K562 (cell line): ENCODE measurements around the gene SKIDA1. TPM values are rescaled to one million over a fixed set of nuclear protein-coding genes. Genes with fewer than 3 reads are reported as not detected.

Experiments used
- BCOR ChIP-seq: fragments of 450-650 bp; IDR thresholded peaks from 2 replicates; pipeline ENCODE4 v1.6.1; 2016
- CHAMP1 ChIP-seq: fragments of 450-650 bp; IDR thresholded peaks from 2 replicates; pipeline ENCODE4 v1.6.1; 2016; ENCODE audit warnings: mild to moderate bottlenecking
- COPS2 ChIP-seq: fragments of 450-650 bp; conservative IDR thresholded peaks from 2 replicates; pipeline ENCODE4 v1.6.1; 2016; ENCODE audit warnings: mild to moderate bottlenecking, moderate library complexity
- CTCFL ChIP-seq: IDR thresholded peaks from 2 replicates; pipeline ENCODE4 v1.6.1; 2011; ENCODE audit warnings: borderline replicate concordance, low read depth, mild to moderate bottlenecking, moderate library complexity, low read length; ENCODE audit not compliant: insufficient read depth, poor library complexity, severe bottlenecking
- FIP1L1 ChIP-seq: fragments of 200-400 bp; formaldehyde crosslinking; IDR thresholded peaks from 2 replicates; pipeline ENCODE4 v1.6.1; 2018; ENCODE audit warnings: mild to moderate bottlenecking, low read depth, low read length; ENCODE audit not compliant: poor library complexity, severe bottlenecking
- FOXA1 ChIP-seq: fragments of 450-650 bp; IDR thresholded peaks from 2 replicates; pipeline ENCODE4 v1.6.1; 2016; ENCODE audit warnings: mild to moderate bottlenecking, borderline replicate concordance
- GABPB2 ChIP-seq: fragments of 250-450 bp; sonication (Bioruptor Pico); conservative IDR thresholded peaks from 2 replicates; pipeline ENCODE4 v1.5.1; 2021; ENCODE audit warnings: mild to moderate bottlenecking
- GATA2 ChIP-seq: sonication (generic); formaldehyde crosslinking; IDR thresholded peaks from 2 replicates; pipeline ENCODE4 v1.4.0; 2020; ENCODE audit warnings: mild to moderate bottlenecking, missing genetic modification reagents
- JUN ChIP-seq, 2 experiments: sonication (generic) in 1 of 2; formaldehyde crosslinking in 1 of 2; IDR thresholded peaks; 2 replicates each; pipeline versions ENCODE4 v1.6.1 to v1.8.0; 2012 to 2022; ENCODE audit warnings: borderline replicate concordance in 2 of 2, mild to moderate bottlenecking in 2 of 2, improper control_type of control experiment in 1 of 2, low read depth in 1 of 2, low read length in 1 of 2, missing genetic modification reagents in 1 of 2
- KAT2B ChIP-seq: IDR thresholded peaks from one replicate; pipeline ENCODE4 v1.6.1; 2012; ENCODE audit warnings: low read depth, mild to moderate bottlenecking, control low read depth, inconsistent platforms, low read length, moderate library complexity
- KLF1 ChIP-seq: fragments of 450-650 bp; IDR thresholded peaks from 2 replicates; pipeline ENCODE4 v1.6.1; 2016; ENCODE audit warnings: missing genetic modification characterization, missing compliant biosample characterization
- KLF16 ChIP-seq: IDR thresholded peaks from 2 replicates; pipeline ENCODE4 v1.6.1; 2016; ENCODE audit warnings: antibody characterized with exemption
- MTA1 ChIP-seq: fragments of 450-650 bp; IDR thresholded peaks from 2 replicates; pipeline ENCODE4 v1.6.1; 2017; ENCODE audit warnings: borderline replicate concordance
- SMAD4 ChIP-seq: fragments of 250-450 bp; sonication (Bioruptor Pico); conservative IDR thresholded peaks from 2 replicates; pipeline ENCODE4 v1.8.0; 2021; ENCODE audit warnings: inconsistent platforms, mild to moderate bottlenecking, moderate library complexity
- ZC3H8 ChIP-seq: fragments of 450-650 bp; IDR thresholded peaks from 2 replicates; pipeline ENCODE4 v1.6.1; 2017
- ZNF133 ChIP-seq: fragments of 250-450 bp; sonication (Bioruptor Pico); IDR thresholded peaks from 2 replicates; pipeline ENCODE4 v1.4.0; 2020; ENCODE audit warnings: mild to moderate bottlenecking
- ZNF165 ChIP-seq: fragments of 250-450 bp; sonication (Bioruptor Pico); IDR thresholded peaks from 2 replicates; pipeline ENCODE4 v1.4.0; 2020; ENCODE audit warnings: borderline replicate concordance
- ZNF174 ChIP-seq: fragments of 250-450 bp; sonication (Bioruptor Pico); IDR thresholded peaks from 2 replicates; pipeline ENCODE4 v1.4.0; 2020; ENCODE audit warnings: mild to moderate bottlenecking
- ZNF311 ChIP-seq: fragments of 250-450 bp; sonication (Bioruptor Pico); IDR thresholded peaks from 2 replicates; pipeline ENCODE4 v1.4.0; 2020; ENCODE audit warnings: mild to moderate bottlenecking, moderate library complexity
- ZNF398 ChIP-seq: fragments of 250-450 bp; sonication (Bioruptor Pico); IDR thresholded peaks from 2 replicates; pipeline ENCODE4 v1.8.0; 2021; ENCODE audit warnings: moderate library complexity, mild to moderate bottlenecking, inconsistent platforms
- ZNF668 ChIP-seq: fragments of 250-450 bp; sonication (Bioruptor Pico); IDR thresholded peaks from 2 replicates; pipeline ENCODE4 v1.8.0; 2022; ENCODE audit warnings: mild to moderate bottlenecking, inconsistent platforms
- ZNF695 ChIP-seq: fragments of 450-650 bp; formaldehyde crosslinking; IDR thresholded peaks from 2 replicates; pipeline ENCODE4 v1.4.0; 2020; ENCODE audit warnings: mild to moderate bottlenecking, moderate library complexity
- ZNF699 ChIP-seq: fragments of 250-450 bp; sonication (Bioruptor Pico); IDR thresholded peaks from 2 replicates; pipeline ENCODE4 v1.8.0; 2021; ENCODE audit warnings: mild to moderate bottlenecking, moderate library complexity; ENCODE audit not compliant: insufficient replicate concordance
- polyA plus RNA-seq, 8 experiments: library from polyadenylated mRNA; depleted of rRNA in 4 of 8; stranded (reverse) in 5 of 8; unstranded in 3 of 8; fragments of >200 nt; fragmentation: Nextera tagmentation in 2 of 8; fragmentation: Illumina TruSeq in 1 of 8; extraction: Ambion mirVana in 2 of 8; extraction: Trizol in 1 of 8; gene quantifications; 2 replicates each; pipeline versions ENCODE4 v1.2.1 to v1.2.3, GENCODE V29; 2011 to 2014; ENCODE audit warnings: inconsistent platforms in 1 of 8, missing spikeins in 1 of 8
- total RNA-seq, 7 experiments: library from RNA; depleted of rRNA in 6 of 7; stranded (reverse); fragments of >200 nt in 6 of 7; fragmentation: Illumina TruSeq in 2 of 7; extraction: Trizol in 2 of 7; gene quantifications; 2 replicates each; pipeline versions ENCODE4 v1.2.1 to v1.2.3, GENCODE V29; 2011 to 2021; ENCODE audit warnings: low replicate concordance in 1 of 7

The SKIDA1 gene
- total and polyA plus RNA-seq, 9 of the 15 experiments (the other 6 are each of a cell fraction or from before 2014, with no cell fraction given): 0.05 to 1.1 (median 0.42) TPM

- TF ChIP-seq JUN (IDR thresholded peaks at IDR 0.05; ENCODE audit: borderline replicate concordance, low read depth, low read length) (peak; percentile 12; the same call in 1 of the 2 replicates), JUN (CRISPR knock-in tag; IDR thresholded peaks at IDR 0.05; ENCODE audit: borderline replicate concordance) (no peak), ZNF133 (CRISPR knock-in tag) (no peak), ZNF165 (no peak), ZC3H8 (no peak), ZNF398 (CRISPR knock-in tag) (no peak), CTCFL (no peak), COPS2 (no peak), ZNF695 (CRISPR knock-in tag) (no peak), ZNF699 (CRISPR knock-in tag) (no peak), CHAMP1 (no peak), GABPB2 (CRISPR knock-in tag) (no peak), KLF1 (tag) (0 out of 2 replicates have a peak, but pooled peaks have one; percentile 44), SMAD4 (CRISPR knock-in tag) (peak; percentile 88), FIP1L1 (no peak), BCOR (no peak), FOXA1 (no peak), ZNF311 (CRISPR knock-in tag) (no peak), ZNF668 (CRISPR knock-in tag) (no peak), KLF16 (no peak), MTA1 (no peak), GATA2 (CRISPR knock-in tag) (no peak), KAT2B (no peak), ZNF174 (CRISPR knock-in tag) (no peak)
Measured at GRCh38 chr10:21533467-21534279, 8.2 kb upstream of the SKIDA1 start, which contains the start of gene MLLT10 (continued).
